ENCODE data around the gene ZNF749. TPM values are rescaled to one million over a fixed set of nuclear protein-coding genes. Genes with fewer than 3 reads are reported as not detected.

Gene ZNF749
- total and polyA plus RNA-seq, 2 of the 4 experiments (the other 2 are of a cell fraction), result 7.9 to 9.9 TPM

DNA sequence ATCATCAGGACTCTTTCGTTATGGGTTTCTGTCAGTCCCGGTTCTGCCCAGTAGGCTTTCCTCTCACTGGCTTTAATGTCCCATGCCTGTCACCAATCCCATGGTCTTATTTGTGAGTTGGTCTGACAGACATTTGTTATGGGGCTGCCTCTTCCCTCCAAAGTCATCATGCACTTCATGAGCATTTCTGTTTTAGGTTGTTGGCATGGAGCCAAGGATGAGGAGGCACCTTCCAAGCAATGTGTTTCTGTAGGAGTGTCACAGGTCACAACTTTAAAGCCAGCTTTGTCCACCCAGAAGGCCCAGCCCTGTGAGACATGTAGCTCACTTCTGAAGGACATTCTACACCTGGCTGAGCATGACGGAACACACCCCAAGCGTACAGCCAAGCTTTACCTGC, 15.7 kb upstream of the ZNF749 start:
- H3K27me3 ChIP-seq (ENCODE audit: control insufficient read depth, insufficient read depth, low read length), result no peaks in the 10 kb centered on the region
- peak overlapping the region; percentile 58 for H2AFZ ChIP-seq (replicated peaks; ENCODE audit: low read length, poor library complexity)
- no peak overlapping the region for H2BK20ac ChIP-seq (ENCODE audit: low read depth, low read length)
- peaks cover 18% of the 10 kb centered on the region for H3K9me3 ChIP-seq (ENCODE audit: control insufficient read depth, insufficient read depth, low read length)
- H4K91ac ChIP-seq (ENCODE audit: insufficient read depth, low read depth, low read length), result no peak overlapping the region
- no peak overlapping the region for H3K9ac ChIP-seq (ENCODE audit: low read depth, low read length)
- H3K4me3 ChIP-seq (ENCODE audit: insufficient read depth, low read depth, low read length), result no peak overlapping the region
- no peak overlapping the region for H3K56ac ChIP-seq (ENCODE audit: extremely low read depth, insufficient read depth, low read length)
- H3K18ac ChIP-seq (ENCODE audit: low read depth, low read length), result no peak overlapping the region
- H3K9me1 ChIP-seq (ENCODE audit: insufficient read depth, low read length), result no peaks in the 10 kb centered on the region
- no peaks in the 10 kb centered on the region for H3K4me1 ChIP-seq (ENCODE audit: control insufficient read depth, insufficient read depth, low read length)
- H4K5ac ChIP-seq (ENCODE audit: low read depth, low read length), result no peak overlapping the region
- no peak overlapping the region for H3K27ac ChIP-seq (ENCODE audit: insufficient read depth, low read length)
- ATAC-seq (ENCODE audit: low read depth) (no peak), DNase-seq (no peak)
- dilution Hi-C loops (cut with HindIII; ENCODE audit: low sequenced_read_pairs, unreplicated experiment) (no loop called here), intact Hi-C loops (cut with micrococcal nuclease) (no loop called here), in situ Hi-C loops (cut with MboI; ENCODE audit: low sequenced_read_pairs) (no loop called here)
- no TSS peak for BruUV-seq (replicated peaks)
- no CpG with 5 or more reads among the region's 4 CpGs for WGBS, 2 experiments (ENCODE audit: extremely low coverage in 2 of 2, insufficient read length in 1 of 2)
- no peak overlapping the region for H2BK120ac ChIP-seq (ENCODE audit: low read depth, low read length)
- H3K4ac ChIP-seq (ENCODE audit: low read depth, low read length), result no peak overlapping the region
- H3K4me2 ChIP-seq (ENCODE audit: low read depth, low read length), result no peak overlapping the region
- ChIA-PET POLR2A (ENCODE audit: unreplicated experiment) (no interaction called here), CTCF (no interaction called here)
- no peak overlapping the region for H2AK5ac ChIP-seq (ENCODE audit: low read depth, low read length)
- no peak overlapping the region for H3K23ac ChIP-seq (ENCODE audit: low read depth, low read length)
- no peak overlapping the region for H2AK9ac ChIP-seq (replicated peaks; ENCODE audit: low read depth, low read length, poor library complexity)
- no peak overlapping the region for H2BK15ac ChIP-seq (ENCODE audit: low read depth, low read length)
- H3K79me1 ChIP-seq (ENCODE audit: low read depth in 1 of 2, low read length in 2 of 2), result peaks cover 13 to 33% of the 10 kb centered on the region in 2 experiments
- TF ChIP-seq, protein P1, sequence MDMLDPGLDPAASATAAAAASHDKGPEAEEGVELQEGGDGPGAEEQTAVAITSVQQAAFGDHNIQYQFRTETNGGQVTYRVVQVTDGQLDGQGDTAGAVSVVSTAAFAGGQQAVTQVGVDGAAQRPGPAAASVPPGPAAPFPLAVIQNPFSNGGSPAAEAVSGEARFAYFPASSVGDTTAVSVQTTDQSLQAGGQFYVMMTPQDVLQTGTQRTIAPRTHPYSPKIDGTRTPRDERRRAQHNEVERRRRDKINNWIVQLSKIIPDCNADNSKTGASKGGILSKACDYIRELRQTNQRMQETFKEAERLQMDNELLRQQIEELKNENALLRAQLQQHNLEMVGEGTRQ (IDR thresholded peaks at IDR 0.05; ENCODE audit: low read depth, low read length), result no peak
- no peak for TF ChIP-seq MAFK (IDR thresholded peaks at IDR 0.05; ENCODE audit: low read depth, low read length)
- TF ChIP-seq, protein P2, sequence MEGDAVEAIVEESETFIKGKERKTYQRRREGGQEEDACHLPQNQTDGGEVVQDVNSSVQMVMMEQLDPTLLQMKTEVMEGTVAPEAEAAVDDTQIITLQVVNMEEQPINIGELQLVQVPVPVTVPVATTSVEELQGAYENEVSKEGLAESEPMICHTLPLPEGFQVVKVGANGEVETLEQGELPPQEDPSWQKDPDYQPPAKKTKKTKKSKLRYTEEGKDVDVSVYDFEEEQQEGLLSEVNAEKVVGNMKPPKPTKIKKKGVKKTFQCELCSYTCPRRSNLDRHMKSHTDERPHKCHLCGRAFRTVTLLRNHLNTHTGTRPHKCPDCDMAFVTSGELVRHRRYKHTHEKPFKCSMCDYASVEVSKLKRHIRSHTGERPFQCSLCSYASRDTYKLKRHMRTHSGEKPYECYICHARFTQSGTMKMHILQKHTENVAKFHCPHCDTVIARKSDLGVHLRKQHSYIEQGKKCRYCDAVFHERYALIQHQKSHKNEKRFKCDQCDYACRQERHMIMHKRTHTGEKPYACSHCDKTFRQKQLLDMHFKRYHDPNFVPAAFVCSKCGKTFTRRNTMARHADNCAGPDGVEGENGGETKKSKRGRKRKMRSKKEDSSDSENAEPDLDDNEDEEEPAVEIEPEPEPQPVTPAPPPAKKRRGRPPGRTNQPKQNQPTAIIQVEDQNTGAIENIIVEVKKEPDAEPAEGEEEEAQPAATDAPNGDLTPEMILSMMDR (conservative IDR thresholded peaks at IDR 0.05; ENCODE audit: low read depth, low read length), result no peak
- TF ChIP-seq MAZ (IDR thresholded peaks at IDR 0.05; ENCODE audit: borderline replicate concordance, low read depth, low read length), result no peak
- no peak for TF ChIP-seq CEBPB (IDR thresholded peaks at IDR 0.05; ENCODE audit: low read depth, low read length)
- TF ChIP-seq BHLHE40 (IDR thresholded peaks at IDR 0.05; ENCODE audit: low read depth, low read length), result no peak
- TF ChIP-seq NFE2L2 (IDR thresholded peaks at IDR 0.05; ENCODE audit: low read depth, low read length), result no peak
- TF ChIP-seq RAD21 (IDR thresholded peaks at IDR 0.05; ENCODE audit: low read length), result no peak
- TF ChIP-seq, protein P3, sequence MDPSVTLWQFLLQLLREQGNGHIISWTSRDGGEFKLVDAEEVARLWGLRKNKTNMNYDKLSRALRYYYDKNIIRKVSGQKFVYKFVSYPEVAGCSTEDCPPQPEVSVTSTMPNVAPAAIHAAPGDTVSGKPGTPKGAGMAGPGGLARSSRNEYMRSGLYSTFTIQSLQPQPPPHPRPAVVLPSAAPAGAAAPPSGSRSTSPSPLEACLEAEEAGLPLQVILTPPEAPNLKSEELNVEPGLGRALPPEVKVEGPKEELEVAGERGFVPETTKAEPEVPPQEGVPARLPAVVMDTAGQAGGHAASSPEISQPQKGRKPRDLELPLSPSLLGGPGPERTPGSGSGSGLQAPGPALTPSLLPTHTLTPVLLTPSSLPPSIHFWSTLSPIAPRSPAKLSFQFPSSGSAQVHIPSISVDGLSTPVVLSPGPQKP (IDR thresholded peaks at IDR 0.05; ENCODE audit: borderline replicate concordance, low read depth, low read length), result no peak
- TF ChIP-seq RCOR1 (IDR thresholded peaks at IDR 0.05; ENCODE audit: insufficient replicate concordance, low read length), result no peak
- no peak for TF ChIP-seq MXI1 (IDR thresholded peaks at IDR 0.05; ENCODE audit: borderline replicate concordance, low read depth, low read length)
- TF ChIP-seq SMC3 (IDR thresholded peaks at IDR 0.05; ENCODE audit: low read depth, low read length), result no peak
- no peak for TF ChIP-seq RFX5 (IDR thresholded peaks at IDR 0.05; ENCODE audit: low read depth, low read length)
- TF ChIP-seq CHD1 (IDR thresholded peaks at IDR 0.05; ENCODE audit: low read depth, low read length), result no peak
- TF ChIP-seq FOS (IDR thresholded peaks at IDR 0.05; ENCODE audit: low read depth, low read length), result no peak
- TF ChIP-seq POLR2A (IDR thresholded peaks at IDR 0.05; ENCODE audit: low read depth, low read length), result no peak
- peaks cover 42% of the 10 kb centered on the region for H3K36me3 ChIP-seq (ENCODE audit: control insufficient read depth, insufficient read depth, low read length)
- no peak overlapping the region for H2BK5ac ChIP-seq (ENCODE audit: low read depth, low read length, poor library complexity, severe bottlenecking)
- H3K14ac ChIP-seq (replicated peaks; ENCODE audit: low read depth, low read length), result no peak overlapping the region
- H4K8ac ChIP-seq (ENCODE audit: low read depth in 2 of 2, low read length in 2 of 2), result no peak overlapping the region
- no peaks in the 10 kb centered on the region for H4K20me1 ChIP-seq (ENCODE audit: insufficient read depth, low read length)

Data from IMR-90 (cell line).